ENCODE data around the gene AOPEP. TPM values are rescaled to one million over a fixed set of nuclear protein-coding genes. Genes with fewer than 3 reads are reported as not detected.

AOPEP gene
- total RNA-seq, 1 experiment from 2014 or later = 14.4 TPM

GRCh38 chr9:95005278-95006143 is 279.0 kb downstream of the AOPEP start:
- H3K27me3 Mint-ChIP-seq (ENCODE audit: low read depth) = peaks cover 45% of the 10 kb centered on the region
- H3K36me3 Mint-ChIP-seq = no peaks in the 10 kb centered on the region
- no peaks in the 10 kb centered on the region for H3K9me3 Mint-ChIP-seq
- no peak for TF ChIP-seq CDX4 (CRISPR knock-in tag; IDR thresholded peaks at IDR 0.05; ENCODE audit: borderline replicate concordance)
- TF ChIP-seq ZNF317 (CRISPR knock-in tag; IDR thresholded peaks at IDR 0.05; ENCODE audit: borderline replicate concordance, low read depth) = no peak
- TF ChIP-seq PRDM15 (CRISPR knock-in tag; IDR thresholded peaks at IDR 0.05) = no peak
- TF ChIP-seq FOXP1 (CRISPR knock-in tag; IDR thresholded peaks at IDR 0.05; ENCODE audit: borderline replicate concordance) = no peak
- TF ChIP-seq KAT7 (CRISPR knock-in tag; IDR thresholded peaks at IDR 0.05; ENCODE audit: borderline replicate concordance) = 0 out of 2 replicates have a peak, but pooled peaks have one; percentile 61
- no peak for TF ChIP-seq ELF4 (CRISPR knock-in tag; IDR thresholded peaks at IDR 0.05; ENCODE audit: low read depth)
- no peak for TF ChIP-seq E2F4 (CRISPR knock-in tag; IDR thresholded peaks at IDR 0.05; ENCODE audit: borderline replicate concordance, low read depth)
- no peak for TF ChIP-seq PRRX2 (CRISPR knock-in tag; IDR thresholded peaks at IDR 0.05)
- ATAC-seq (peak; percentile 9; the same call in 1 of the 2 replicates), DNase-seq (ENCODE audit: low spot score) (no peak)
- peaks cover 10% of the 10 kb centered on the region for H3K4me1 Mint-ChIP-seq
- peak overlapping the region; percentile 86 for H3K4me3 Mint-ChIP-seq
- ChIA-PET CTCF (no interaction called here), POLR2A (no interaction called here)
- no peak overlapping the region for H3K27ac Mint-ChIP-seq

- Mint-ChIP-seq H3K36me3 (no peaks in the 10 kb centered on the region), H3K4me3 (no peak overlapping the region), H3K4me1 (peaks cover 10% of the 10 kb centered on the region), H3K27me3 (ENCODE audit: low read depth) (peaks cover 39% of the 10 kb centered on the region), H3K27ac (no peak overlapping the region; the same call in 1 of the 2 replicates), H3K9me3 (no peaks in the 10 kb centered on the region)
- no peak for TF ChIP-seq E2F5 (CRISPR knock-in tag; IDR thresholded peaks at IDR 0.05)
- ChIA-PET POLR2A (no interaction called here), CTCF (no interaction called here)
- ATAC-seq = no peak
- DNase-seq (ENCODE audit: low spot score) = no peak
Observed at GRCh38 chr9:95007226-95007869, 280.8 kb downstream of the AOPEP start.

GRCh38 chr9:95008151-95008771 is 281.8 kb downstream of the AOPEP start:
- no peaks in the 10 kb centered on the region for H3K36me3 Mint-ChIP-seq
- H3K27me3 Mint-ChIP-seq (ENCODE audit: low read depth) = peaks cover 30% of the 10 kb centered on the region
- H3K4me1 Mint-ChIP-seq = peaks cover 10% of the 10 kb centered on the region
- POLR2A ChIA-PET = no interaction called here
- DNase-seq (ENCODE audit: low spot score) (no peak), ATAC-seq (no peak)
- no peak overlapping the region for H3K4me3 Mint-ChIP-seq
- TF ChIP-seq EMX1 (CRISPR knock-in tag; IDR thresholded peaks at IDR 0.05) (no peak), CBFB (CRISPR knock-in tag; IDR thresholded peaks at IDR 0.05; ENCODE audit: low read depth) (no peak), GABPB1 (CRISPR knock-in tag; IDR thresholded peaks at IDR 0.05) (peak; percentile 60)
- CTCF ChIA-PET = no interaction called here
- no peak overlapping the region for H3K27ac Mint-ChIP-seq
- no peaks in the 10 kb centered on the region for H3K9me3 Mint-ChIP-seq

Measured in WTC11 (cell line).